K562 (cell line): Measurements from ENCODE around the gene NRCAM. TPM values are rescaled to one million over a fixed set of nuclear protein-coding genes. Genes with fewer than 3 reads are reported as not detected.
A peak's percentile ranks its signal among the peaks of the same experiment; 100 is the strongest.

Source experiments
- ATF2 ChIP-seq: sonication (generic); formaldehyde crosslinking; IDR thresholded peaks from 2 replicates; pipeline ENCODE4 v1.8.1; 2022; ENCODE audit warnings: missing genetic modification reagents
- CBFA2T3 ChIP-seq: fragments of 450-650 bp; IDR thresholded peaks from 2 replicates; pipeline ENCODE4 v1.6.1; 2017
- CHCHD3 ChIP-seq: fragments of 250-450 bp; sonication (Bioruptor Pico); IDR thresholded peaks from 2 replicates; pipeline ENCODE4 v2.1.2; 2022; ENCODE audit warnings: mild to moderate bottlenecking
- DIDO1 ChIP-seq: fragments of 450-650 bp; IDR thresholded peaks from 2 replicates; pipeline ENCODE4 v1.6.1; 2016; ENCODE audit warnings: low read depth, missing biosample characterization, missing genetic modification characterization
- E2F6 ChIP-seq, 2 experiments: IDR thresholded peaks; 2 replicates each; pipeline ENCODE4 v1.6.1; 2011; ENCODE audit warnings: borderline replicate concordance in 1 of 2, control low read depth in 1 of 2, low read depth in 1 of 2, low read length in 1 of 2, mild to moderate bottlenecking in 1 of 2, mixed read lengths in 1 of 2, moderate library complexity in 1 of 2; ENCODE audit not compliant: insufficient read depth in 1 of 2, insufficient read length in 1 of 2, poor library complexity in 1 of 2, severe bottlenecking in 1 of 2; ENCODE audit errors: extremely low read depth in 1 of 2
- ERF ChIP-seq: fragments of 450-650 bp; formaldehyde crosslinking; IDR thresholded peaks from 2 replicates; pipeline ENCODE4 v1.4.0; 2020; ENCODE audit warnings: mild to moderate bottlenecking, mixed read lengths
- FOS ChIP-seq: IDR thresholded peaks from 3 replicates; pipeline ENCODE4 v1.6.1; 2011; ENCODE audit not compliant: insufficient read length; ENCODE audit errors: extremely low read depth
- FOXA3 ChIP-seq, 2 experiments: fragments of 450-650 bp in 1 of 2; sonication (generic) in 1 of 2; formaldehyde crosslinking; IDR thresholded peaks in 1 of 2; conservative IDR thresholded peaks in 1 of 2; 2 replicates each; pipeline versions ENCODE4 v1.4.0 to v1.8.0; 2020 to 2022; ENCODE audit warnings: mild to moderate bottlenecking in 2 of 2, missing genetic modification reagents in 1 of 2
- GTF2B ChIP-seq: IDR thresholded peaks from 2 replicates; pipeline ENCODE4 v1.6.1; 2011; ENCODE audit not compliant: insufficient read length; ENCODE audit errors: extremely low read depth
- HDGF ChIP-seq: fragments of 450-650 bp; IDR thresholded peaks from 2 replicates; pipeline ENCODE4 v1.6.1; 2016
- IRF1 ChIP-seq: sonication (generic); formaldehyde crosslinking; IDR thresholded peaks from 2 replicates; pipeline ENCODE4 v1.8.0; 2022; ENCODE audit warnings: missing genetic modification reagents, mild to moderate bottlenecking, borderline replicate concordance
- JUNB ChIP-seq: fragments of 450-650 bp; formaldehyde crosslinking; conservative IDR thresholded peaks from 2 replicates; pipeline ENCODE4 v1.4.0; 2020; ENCODE audit warnings: mild to moderate bottlenecking
- NCOA6 ChIP-seq: fragments of 450-650 bp; IDR thresholded peaks from 2 replicates; pipeline ENCODE4 v1.6.1; 2017; ENCODE audit warnings: mild to moderate bottlenecking
- THRAP3 ChIP-seq: fragments of 450-650 bp; IDR thresholded peaks from 2 replicates; pipeline ENCODE4 v1.6.1; 2016; ENCODE audit warnings: mild to moderate bottlenecking, inconsistent platforms, borderline replicate concordance
- TSHZ1 ChIP-seq: fragments of 250-450 bp; sonication (Bioruptor Pico); IDR thresholded peaks from 2 replicates; pipeline ENCODE4 v1.4.0; 2020; ENCODE audit warnings: mild to moderate bottlenecking, moderate library complexity
- U2AF1 ChIP-seq: fragments of 200-400 bp; formaldehyde crosslinking; optimal IDR thresholded peaks from 2 replicates; pipeline ENCODE3; 2017; ENCODE audit warnings: mild to moderate bottlenecking, low read depth, low read length, moderate library complexity
- ZFP1 ChIP-seq: fragments of 450-650 bp; formaldehyde crosslinking; IDR thresholded peaks from 2 replicates; pipeline ENCODE4 v1.4.0; 2020; ENCODE audit warnings: mild to moderate bottlenecking, mixed read lengths
- ZNF140 ChIP-seq: fragments of 250-450 bp; sonication (Bioruptor Pico); IDR thresholded peaks from 2 replicates; pipeline ENCODE4 v1.8.0; 2021; ENCODE audit warnings: moderate library complexity, mild to moderate bottlenecking, inconsistent platforms
- ZNF551 ChIP-seq: fragments of 250-450 bp; sonication (Bioruptor Pico); IDR thresholded peaks from 2 replicates; pipeline ENCODE4 v1.5.0; 2021; ENCODE audit warnings: mild to moderate bottlenecking, moderate library complexity
- ZNF717 ChIP-seq: fragments of 250-450 bp; sonication (Bioruptor Pico); IDR thresholded peaks from 2 replicates; pipeline ENCODE4 v1.5.0; 2021
- ZNF778 ChIP-seq: fragments of 450-650 bp; formaldehyde crosslinking; IDR thresholded peaks from 2 replicates; pipeline ENCODE4 v1.4.0; 2020; ENCODE audit warnings: mild to moderate bottlenecking, moderate library complexity
- polyA plus RNA-seq, 8 experiments: library from polyadenylated mRNA; depleted of rRNA in 4 of 8; stranded (reverse) in 5 of 8; unstranded in 3 of 8; fragments of >200 nt; fragmentation: Nextera tagmentation in 2 of 8; fragmentation: Illumina TruSeq in 1 of 8; extraction: Ambion mirVana in 2 of 8; extraction: Trizol in 1 of 8; gene quantifications; 2 replicates each; pipeline versions ENCODE4 v1.2.1 to v1.2.3, GENCODE V29; 2011 to 2014; ENCODE audit warnings: inconsistent platforms in 1 of 8, missing spikeins in 1 of 8
- total RNA-seq, 7 experiments: library from RNA; depleted of rRNA in 6 of 7; stranded (reverse); fragments of >200 nt in 6 of 7; fragmentation: Illumina TruSeq in 2 of 7; extraction: Trizol in 2 of 7; gene quantifications; 2 replicates each; pipeline versions ENCODE4 v1.2.1 to v1.2.3, GENCODE V29; 2011 to 2021; ENCODE audit warnings: low replicate concordance in 1 of 7

Gene NRCAM
- total and polyA plus RNA-seq, 9 of the 15 experiments (the other 6 are each of a cell fraction or from before 2014, with no cell fraction given), result 0.03 to 0.54 (median 0.12) TPM; not detected in 1

GRCh38 chr7:108235451-108236061 is 220.7 kb downstream of the NRCAM start (continued):
- TF ChIP-seq FOS (no peak), IRF1 (CRISPR knock-in tag) (no peak), CHCHD3 (CRISPR knock-in tag) (no peak), HDGF (no peak), CBFA2T3 (peak; percentile 96), DIDO1 (0 out of 2 replicates have a peak, but pooled peaks have one; percentile 38), ZNF717 (no peak), ERF (CRISPR knock-in tag) (0 out of 2 replicates have a peak, but pooled peaks have one; percentile 55), ZNF778 (CRISPR knock-in tag) (no peak), JUNB (CRISPR knock-in tag) (no peak), GTF2B (no peak), ATF2 (no peak), NCOA6 (no peak), THRAP3 (no peak), ZNF551 (CRISPR knock-in tag) (no peak), FOXA3 (CRISPR knock-in tag; conservative IDR thresholded peaks at IDR 0.05 in 1 of 2, IDR thresholded peaks at IDR 0.05 in 1 of 2) (peak; percentile 47 to 97; a peak in 3 of 4 replicates), TSHZ1 (CRISPR knock-in tag) (no peak), E2F6 (IDR thresholded peaks at IDR 0.05; ENCODE audit: borderline replicate concordance in 1 of 2, extremely low read depth in 1 of 2, insufficient read depth in 1 of 2, insufficient read length in 1 of 2, low read depth in 1 of 2, low read length in 1 of 2, poor library complexity in 1 of 2, severe bottlenecking in 1 of 2) (no peak), ZNF140 (CRISPR knock-in tag) (no peak), ZFP1 (CRISPR knock-in tag) (no peak), U2AF1 (no peak)
